GM12892 (cell line): ENCODE data around the gene PAM16.

Source experiments
- POLR2A ChIP-seq: IDR thresholded peaks from 2 replicates; pipeline ENCODE4 v1.6.1; 2011; ENCODE audit warnings: low read depth, low read length, control low read depth
- POLR2AphosphoS5 ChIP-seq: IDR thresholded peaks from 2 replicates; pipeline ENCODE4 v1.6.1; 2011; ENCODE audit warnings: low read depth, low read length, control low read depth

GRCh38 chr16:4384509-4384942 is 33.4 kb upstream of the PAM16 start:
- TF ChIP-seq POLR2A: no peak
- no peak for TF ChIP-seq POLR2AphosphoS5
